ENCODE results near the gene DCAF16.

DNA sequence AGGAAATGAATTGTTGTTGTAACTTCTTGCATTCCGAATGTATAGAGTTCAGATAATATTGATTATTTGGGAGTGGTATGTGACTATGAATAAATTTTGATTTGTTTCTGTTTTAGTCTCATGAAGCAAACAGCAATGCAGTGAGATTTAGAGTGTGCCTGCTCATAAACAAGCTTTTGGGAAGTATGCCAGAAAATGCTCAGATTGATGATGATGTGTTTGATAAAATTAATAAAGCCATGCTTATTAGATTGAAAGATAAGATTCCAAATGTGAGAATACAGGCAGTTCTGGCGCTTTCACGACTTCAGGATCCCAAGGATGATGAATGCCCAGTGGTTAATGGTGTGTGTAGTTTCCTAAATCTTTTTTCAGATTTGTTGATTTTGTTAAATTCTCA lies 2.2 kb upstream of the DCAF16 start:
- no peak for TF ChIP-seq POLR2A (IDR thresholded peaks at IDR 0.05; ENCODE audit: extremely low read depth, insufficient read length)
- TF ChIP-seq, protein P1, sequence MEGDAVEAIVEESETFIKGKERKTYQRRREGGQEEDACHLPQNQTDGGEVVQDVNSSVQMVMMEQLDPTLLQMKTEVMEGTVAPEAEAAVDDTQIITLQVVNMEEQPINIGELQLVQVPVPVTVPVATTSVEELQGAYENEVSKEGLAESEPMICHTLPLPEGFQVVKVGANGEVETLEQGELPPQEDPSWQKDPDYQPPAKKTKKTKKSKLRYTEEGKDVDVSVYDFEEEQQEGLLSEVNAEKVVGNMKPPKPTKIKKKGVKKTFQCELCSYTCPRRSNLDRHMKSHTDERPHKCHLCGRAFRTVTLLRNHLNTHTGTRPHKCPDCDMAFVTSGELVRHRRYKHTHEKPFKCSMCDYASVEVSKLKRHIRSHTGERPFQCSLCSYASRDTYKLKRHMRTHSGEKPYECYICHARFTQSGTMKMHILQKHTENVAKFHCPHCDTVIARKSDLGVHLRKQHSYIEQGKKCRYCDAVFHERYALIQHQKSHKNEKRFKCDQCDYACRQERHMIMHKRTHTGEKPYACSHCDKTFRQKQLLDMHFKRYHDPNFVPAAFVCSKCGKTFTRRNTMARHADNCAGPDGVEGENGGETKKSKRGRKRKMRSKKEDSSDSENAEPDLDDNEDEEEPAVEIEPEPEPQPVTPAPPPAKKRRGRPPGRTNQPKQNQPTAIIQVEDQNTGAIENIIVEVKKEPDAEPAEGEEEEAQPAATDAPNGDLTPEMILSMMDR (IDR thresholded peaks at IDR 0.05; ENCODE audit: low read depth, low read length) = no peak
